ENCODE measurements around the gene QRICH2.
"Not testable (repeated sequence)": the region's sequence is repeated elsewhere in the genome, so short reads cannot be mapped to it uniquely, and the experiment has no call there.

The QRICH2 gene

DNA sequence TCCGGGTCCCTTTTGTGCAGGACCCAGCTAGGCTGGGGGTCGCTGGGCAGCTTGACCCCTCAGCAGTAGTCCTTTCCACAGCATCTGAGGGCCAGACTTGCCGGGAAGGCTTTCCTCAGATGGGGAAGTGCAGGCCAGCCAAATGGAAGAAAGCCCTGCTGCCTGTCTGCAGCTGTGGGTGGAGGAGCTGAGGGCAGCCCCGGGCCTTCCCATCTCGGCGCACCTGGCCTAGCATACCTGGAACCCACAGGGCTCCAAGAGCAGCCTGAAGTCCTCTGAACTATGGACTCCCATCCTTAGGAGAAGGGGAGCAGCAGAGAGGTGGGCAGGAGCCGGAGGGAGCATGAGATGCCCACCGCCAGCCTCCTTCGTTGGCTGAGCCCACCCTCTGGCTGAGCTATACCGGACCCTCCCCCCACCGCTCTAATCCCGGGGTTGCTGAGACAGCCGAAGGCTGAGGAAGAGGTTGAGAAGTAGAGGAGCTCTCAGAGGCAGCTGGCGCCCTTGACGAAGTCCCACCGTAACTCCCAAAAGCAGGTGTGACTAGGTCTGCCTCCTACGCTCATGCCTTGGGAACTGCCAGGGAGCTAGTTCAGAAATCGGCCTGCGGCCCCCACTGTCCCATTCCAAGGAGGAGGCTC is 29.7 kb downstream of the QRICH2 start:
- DNase-seq (ENCODE audit: low read depth) = no peak

DNA sequence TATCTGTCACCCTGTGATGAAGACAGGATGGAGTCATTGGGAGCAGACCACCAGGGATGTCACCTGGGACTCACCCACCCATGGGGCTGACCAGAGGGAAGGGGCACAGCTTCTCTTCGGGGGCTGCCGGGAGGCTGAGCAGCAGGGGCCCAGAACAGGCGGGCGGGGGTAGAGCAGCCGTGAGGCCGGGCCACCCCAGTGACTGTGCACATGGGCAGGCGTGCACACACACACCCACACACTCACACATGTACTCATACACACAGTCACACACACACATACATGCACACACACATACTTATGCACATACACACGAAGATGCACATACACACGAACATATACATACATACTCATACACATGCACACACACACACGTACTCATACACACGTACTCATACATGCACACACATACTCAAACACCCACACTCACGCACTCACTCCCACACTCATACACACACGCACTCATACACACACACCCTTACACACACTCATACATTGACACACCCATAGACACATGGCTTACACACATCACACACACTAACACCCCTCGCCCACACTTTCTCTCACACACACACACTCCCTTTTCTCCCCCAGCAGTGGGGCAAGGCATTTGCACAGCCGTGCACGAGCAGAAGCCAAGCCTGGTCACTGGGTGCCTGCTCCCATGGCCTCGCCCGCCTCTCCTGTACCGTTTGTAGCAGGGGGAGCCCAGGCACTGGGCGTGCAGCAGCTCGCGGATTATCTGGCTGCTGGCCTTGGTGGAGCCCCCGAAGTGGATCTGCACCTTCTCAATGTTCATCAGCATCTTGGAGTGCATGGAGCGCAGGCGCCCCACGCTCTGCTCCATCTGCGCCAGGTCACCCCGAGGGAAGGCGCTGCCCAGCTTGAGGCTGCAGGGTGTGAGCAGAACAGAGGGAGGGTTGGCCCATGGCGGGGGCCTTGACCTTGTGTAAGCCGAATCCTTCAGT is 30.5 kb downstream of the QRICH2 start:
- DNase-seq (ENCODE audit: low read depth) = no peak

DNA sequence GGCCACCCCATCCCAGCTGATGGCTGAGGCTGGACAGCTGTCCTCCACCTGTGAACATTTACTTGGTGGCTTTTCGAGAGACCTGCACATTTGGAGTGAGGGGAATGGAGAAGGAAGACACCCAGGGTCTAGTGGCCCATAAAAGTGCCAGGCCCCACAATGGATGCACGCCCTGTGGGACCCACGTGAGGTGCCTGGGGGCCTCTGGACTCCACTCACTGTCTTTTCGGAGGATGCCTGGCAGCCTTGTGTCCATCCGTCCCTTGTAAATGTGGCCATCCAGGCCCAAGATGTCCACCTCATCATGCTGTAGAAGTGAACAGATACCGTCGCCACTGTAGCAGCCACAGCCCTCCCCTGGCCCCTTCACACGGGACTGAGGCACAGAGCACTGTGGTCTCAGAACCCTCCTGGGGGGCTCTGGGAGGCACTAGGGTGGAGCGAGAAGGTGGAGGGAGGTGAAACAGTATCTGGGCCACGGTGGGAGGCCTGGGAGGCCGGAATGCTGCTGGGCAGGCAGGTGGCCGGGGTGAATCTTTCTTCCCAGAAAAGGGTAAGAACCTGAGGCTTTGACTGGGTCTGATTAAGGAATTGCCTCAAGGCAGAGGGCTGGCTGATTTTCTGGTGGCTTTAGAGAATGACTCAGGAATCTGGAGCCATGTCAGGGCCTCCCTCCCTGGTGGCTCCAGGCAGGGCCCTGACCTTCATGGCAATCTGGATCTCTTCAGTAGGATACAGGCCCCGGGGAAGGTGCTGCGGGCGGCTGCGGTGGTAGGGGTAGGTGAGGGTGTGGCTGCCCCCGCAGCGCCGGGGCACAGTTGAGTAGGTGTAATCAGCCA is 31.4 kb downstream of the QRICH2 start:
- DNase-seq (ENCODE audit: low read depth) = no peak

DNA sequence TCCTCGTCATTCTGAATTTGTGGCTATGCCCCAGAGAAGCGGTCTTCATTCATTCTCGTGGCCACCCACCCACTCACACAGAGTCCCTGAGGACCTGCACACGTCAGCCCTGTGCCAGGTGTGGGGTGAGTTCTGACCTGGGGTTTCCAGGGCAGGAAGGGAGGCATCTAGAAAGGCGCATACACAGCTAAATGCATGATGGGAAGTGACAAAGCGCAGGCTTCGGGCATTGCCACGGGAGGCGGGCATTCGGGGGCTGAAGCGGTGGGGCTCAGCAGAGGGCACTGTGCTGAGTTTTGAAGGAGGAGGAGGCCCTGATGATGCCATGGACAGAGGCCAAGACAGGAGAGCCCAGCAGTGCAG is 32.0 kb downstream of the QRICH2 start:
- no peak for DNase-seq (ENCODE audit: low read depth)

DNA sequence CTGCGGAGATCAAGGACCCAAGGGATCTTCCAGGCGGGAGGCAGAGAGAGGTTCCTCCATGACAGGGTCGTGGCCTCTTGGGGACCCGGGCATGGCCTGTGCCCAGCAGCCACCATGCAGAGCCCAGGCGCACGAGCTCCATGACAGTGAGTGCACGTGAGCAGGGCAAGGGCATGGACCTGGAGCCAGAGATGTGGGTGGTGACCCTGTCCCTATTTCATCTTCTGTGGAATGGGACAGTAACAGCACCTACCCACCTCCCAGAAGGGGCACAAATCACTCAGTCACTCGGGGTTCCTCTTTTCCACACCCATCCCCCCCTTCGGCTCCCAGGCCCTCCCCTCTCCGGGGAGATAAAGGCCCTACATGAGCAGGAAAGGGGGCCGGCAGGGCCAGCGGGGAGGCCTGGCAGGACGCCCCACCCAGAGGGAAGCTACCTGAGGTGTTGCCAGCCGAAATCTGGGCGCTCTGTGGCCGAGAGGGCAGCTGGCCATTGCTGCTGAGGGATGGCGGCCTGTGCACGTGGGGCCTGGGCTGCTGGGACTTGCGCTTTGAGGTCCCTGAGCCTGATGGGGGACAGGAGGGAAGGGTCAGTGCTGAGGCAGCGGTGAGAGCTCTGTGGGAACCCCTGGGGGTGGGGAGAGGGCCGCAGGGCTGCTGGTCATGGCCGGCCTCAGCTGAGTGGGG is 32.6 kb downstream of the QRICH2 start:
- DNase-seq (ENCODE audit: low read depth) = no peak

DNA sequence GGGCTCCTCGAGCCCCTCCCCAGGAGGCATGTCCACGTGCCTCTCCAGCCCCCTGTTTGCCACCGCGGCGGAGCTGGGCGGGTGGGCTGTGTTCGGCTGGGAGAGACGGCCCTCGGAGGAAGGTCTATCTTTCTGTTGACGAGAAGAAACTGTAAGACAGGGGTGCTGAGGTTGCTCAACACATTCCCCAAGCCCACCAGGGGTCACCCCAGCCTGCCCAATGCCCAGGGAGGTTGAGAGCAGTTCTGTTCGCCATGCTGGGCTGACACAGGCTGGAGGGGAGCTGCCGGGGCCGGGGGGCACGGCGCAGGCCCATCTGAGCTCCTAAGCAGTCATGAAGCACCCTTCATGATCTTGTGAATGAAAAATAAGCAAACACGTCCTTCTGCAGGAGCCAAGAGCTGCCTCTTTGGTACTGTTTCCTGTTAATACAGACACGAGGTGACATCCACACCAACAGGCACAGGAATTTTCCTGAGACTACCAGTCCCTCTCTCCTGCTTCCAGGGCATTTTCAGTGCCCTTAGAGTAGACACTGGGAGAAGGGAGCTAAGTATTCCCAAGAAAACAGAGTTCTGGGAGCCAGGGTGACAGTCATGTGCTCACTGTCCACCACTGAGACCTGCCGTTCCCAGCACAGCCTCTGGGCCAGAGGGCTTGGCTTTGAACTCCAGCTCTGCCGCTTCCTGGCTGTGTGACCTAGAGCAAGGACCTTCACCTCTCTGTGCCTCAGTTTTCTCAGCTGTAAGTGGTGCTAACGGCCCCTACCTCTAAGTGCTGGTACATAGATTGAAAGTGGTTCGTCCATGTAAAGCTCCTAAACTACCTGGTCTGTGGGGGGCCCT is 33.7 kb downstream of the QRICH2 start:
- DNase-seq (ENCODE audit: low read depth) = no peak

DNA sequence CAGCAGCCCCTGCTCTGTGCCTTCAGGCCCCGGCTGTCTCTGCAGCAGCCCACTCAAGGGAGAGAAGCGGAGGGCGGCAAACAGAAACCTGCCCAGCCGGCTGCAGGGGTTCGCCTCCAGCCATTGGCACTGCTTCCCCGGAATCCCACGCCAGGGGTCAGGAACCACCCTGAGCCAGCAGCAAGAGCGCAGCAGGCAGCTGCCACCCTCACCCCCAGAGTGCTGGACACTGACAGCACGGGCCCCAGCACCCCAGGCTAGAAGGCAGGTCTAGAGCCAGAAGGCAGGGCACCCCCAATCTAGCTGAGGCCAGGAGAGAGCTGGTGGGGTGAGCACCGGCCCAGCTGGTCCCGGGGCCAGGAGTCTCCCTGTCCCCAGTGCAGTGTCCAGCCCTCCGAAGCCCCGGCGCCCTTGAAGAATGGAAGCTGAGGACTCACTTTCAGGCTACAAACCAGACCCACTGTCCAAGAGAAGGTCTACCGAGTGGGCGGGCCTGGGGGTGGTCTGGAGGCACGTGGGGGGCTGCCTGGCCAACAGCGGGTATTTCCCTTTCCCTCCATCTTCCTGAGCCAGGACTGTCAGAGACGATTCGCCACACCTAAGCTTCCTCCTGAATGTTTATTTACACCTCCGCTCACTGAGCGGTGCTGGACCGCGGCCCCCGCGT is 34.5 kb downstream of the QRICH2 start:
- DNase-seq (ENCODE audit: low read depth) = no peak

DNA sequence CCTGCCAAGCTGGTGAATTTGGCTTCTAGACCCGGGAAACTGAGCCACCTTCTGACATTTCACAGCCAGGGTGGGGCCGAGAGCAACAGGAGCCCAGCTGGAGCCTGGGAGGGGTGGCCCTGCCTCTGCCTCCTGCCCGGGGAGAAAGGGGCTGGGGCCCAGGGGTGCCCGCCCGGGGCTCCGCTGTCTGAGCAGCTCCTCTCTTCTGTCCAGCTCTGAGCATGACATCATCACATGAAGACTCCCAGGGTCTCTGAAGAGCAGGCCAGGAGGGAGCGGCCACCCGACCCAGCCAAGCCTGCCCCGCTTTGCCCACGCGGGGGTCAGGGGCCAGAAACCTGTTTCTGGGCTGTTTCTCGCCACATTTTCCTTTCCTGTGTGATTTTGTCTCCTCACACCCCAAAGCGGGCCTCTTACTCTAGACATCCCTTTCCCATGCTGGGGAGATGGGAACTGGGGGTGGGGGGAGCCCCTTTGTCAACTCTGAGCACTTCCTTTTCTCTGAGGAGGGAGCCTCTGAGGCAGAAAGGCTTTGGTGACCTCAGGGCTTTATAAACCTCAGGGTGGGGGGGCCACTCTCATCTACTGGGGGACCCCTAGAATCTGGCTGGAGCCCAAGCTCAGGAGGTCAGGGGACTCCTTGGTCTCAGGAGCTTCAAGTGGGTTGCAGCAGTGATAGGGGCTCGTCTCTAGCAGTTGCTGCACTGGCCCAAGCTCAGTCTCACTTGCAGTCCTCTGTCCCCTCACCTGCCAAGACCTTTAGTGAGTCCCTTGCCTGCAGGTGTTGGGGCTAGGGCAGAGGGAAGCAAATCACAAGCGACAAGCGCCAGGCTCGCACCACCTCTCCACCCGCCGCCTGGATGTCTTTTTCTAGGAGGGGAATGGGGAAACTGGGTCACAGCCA is 35.3 kb downstream of the QRICH2 start:
- no peak for DNase-seq (ENCODE audit: low read depth)

DNA sequence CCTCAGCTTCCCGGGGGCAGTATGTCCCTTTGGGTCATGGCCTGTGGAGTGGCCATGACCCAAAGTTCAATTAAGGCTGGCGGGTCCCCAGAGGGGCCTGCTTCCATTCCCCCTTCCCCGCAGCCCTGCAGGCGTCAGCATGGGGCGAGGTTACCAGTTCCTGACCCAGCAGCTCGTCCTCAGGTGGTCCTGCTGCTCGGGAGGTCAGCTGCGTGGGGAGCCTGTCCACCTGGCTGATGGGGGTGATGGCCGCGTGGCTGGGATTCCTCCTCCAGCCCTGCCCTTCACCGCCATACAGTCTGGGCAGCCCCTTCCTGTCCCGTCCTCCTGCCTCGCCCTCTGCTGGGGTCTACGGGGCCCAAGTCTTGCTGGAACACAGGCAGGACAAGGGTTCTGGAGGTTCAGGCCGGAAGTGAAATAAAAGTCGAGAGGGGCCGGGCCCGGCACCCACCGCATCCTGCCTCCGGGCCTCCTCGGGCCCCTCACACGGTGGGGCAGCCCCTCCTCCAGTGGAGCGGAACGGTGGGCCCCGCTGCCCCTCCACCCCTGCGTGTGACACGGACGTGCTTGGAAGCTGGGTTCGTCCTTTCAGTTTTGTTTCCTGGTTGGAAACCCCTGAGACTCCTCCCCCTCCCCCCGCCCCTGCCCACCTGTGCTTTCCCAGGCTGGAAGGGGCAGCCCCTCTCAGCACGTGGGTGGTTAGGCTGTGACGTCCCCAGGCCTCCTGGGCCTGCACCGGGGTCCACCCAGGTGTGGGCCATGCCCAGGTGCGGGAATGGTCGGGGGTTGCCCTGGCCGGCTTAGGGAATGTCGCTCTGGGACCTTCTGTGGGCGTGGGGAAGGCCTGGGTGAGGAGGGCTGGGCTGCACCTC is 36.2 kb downstream of the QRICH2 start:
- DNase-seq (ENCODE audit: low read depth) = no peak

DNA sequence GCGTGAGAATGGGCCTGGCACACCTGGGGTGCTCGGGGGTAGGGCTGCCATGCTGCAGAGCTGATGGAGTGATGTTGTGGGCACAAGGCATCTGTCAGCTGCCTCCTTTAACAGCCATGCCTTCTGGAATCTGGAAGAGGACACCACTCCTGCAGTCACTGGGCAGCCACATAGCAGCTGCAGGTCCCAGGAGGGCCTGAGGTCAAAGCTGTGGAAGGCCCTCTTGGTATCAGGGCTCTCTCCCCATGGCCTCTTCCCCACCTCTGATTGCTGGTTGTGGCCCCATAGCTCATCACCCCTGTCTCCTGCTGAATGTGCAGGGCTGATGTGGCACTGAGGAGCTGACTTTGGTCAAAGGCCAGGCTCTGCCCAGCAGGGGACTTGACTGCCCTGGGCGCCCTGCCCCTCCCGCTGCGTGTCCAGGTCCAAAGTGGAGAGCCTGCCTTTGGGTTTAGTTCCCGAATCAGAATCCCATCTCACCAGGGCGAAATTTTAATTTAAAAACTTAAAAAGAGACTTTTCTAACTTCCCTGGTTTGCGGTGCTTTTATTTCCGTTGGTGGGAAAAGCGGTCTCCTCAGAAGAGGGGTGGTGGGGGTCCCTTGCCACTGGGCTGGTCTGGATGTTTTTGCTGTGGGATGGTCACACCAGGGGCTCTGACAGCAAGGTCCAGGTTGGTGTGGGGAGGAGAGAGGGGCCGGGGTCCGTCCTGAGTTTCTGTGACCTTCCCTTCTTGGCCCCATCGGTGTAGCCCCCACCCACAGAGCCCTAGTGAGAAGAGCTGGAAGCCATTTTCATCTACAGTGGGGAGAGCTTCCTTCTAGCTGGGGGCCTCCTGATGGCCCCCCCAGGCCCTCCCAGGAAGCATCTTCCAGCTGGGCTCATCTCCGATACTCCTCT is 37.1 kb downstream of the QRICH2 start:
- no peak for DNase-seq (ENCODE audit: low read depth)

DNA sequence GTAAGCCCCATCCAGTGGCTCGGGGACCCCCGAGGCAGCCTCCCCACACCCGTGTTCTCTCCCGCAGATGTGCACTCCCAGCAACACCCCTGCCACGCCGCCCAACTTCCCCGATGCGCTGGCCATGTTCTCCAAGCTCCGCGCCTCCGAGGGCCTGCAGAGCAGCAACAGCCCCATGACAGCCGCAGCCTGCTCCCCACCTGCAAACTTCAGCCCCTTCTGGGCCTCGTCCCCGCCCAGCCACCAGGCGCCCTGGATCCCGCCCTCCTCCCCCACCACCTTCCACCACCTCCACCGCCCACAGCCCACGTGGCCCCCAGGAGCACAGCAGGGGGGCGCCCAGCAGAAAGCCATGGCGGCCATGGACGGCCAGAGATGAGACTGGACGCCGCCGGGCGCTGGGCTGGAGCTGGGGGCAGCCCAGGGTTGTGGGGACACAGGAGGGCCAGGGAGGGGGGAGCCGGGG is 37.9 kb downstream of the QRICH2 start:
- no peak for DNase-seq (ENCODE audit: low read depth)

DNA sequence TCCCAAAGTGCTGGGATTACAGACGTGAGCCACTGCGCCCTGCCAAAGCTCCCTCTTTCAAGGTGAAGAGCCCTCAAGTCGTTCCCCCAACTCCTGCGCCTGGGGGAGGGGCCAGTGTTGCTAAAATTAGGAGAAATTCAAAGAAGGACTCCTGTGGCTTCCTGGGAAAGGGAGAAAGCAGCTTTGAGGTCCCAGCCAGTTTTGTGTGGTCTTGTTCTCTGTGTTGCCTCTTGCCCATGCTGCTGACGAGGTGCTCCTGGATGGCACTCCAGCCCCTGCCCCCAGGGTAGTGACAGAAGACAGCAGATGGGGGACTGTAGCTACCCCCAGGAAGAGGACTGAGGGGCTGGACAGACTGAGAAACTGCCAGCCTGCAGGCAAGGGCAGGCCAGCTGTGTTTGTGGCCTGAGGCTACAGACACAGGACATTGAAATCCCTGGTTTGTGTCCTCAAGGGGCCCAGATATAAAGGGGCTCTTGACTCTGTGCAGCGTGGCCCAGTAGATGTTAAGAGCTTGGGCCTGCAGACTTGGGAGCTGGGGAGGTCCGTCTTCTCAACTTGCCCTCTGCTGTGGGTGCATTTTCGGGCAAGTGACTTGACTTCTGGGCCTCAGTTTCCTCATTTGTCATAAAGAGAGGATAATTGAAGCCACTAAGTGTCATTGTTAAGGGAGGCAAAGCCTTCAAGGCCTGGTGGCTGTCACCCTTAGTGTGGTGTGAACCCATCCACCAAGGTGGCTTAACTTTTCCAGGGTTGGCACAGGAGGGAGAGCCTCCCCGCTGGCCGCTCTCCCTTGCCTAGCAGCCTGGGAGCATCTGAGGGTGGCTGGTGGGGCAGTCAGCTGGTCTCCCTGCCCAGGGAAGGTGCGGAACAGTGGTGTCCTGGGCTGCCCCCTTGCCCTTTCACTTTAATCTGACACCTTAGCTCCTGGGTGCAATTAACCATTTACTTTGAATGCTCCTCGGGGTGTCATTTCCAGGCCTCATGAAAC is 38.8 kb downstream of the QRICH2 start:
- DNase-seq (ENCODE audit: low read depth) = no peak

DNA sequence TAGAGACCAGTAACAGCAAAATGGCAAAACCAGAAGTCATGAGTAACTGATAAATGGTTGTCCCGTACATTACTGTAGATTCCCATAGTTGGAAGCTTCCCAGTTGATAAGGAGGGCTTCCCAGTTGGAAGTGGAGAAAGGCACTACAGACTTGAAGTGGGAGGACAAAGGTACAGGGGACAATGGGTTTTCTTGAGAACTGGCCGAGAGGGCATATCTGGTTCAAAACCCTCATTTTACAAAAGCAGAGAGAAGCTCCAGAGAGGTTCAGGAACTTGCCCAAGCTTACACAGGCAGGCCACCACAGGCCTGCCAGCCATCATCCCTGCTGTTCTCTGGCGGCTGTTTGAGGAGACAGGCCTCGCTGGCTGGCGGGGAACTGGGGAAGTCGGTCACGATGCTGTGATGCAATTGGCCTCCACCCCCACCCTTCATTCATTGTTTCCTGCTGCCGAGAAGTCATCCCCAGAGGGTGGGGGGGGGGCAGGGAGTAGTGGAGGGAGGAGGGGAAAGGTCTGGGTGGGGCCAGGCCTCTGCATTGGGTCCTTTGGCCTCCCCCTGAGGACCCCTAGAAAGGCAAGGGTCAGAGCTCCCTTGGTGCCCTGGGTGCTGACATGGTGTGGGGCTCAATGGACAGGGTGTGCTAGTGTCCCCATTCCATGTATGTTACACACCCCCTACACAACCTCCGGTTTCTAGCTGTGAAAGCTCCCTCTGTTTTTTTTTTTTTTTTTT is 39.9 kb downstream of the QRICH2 start:
- no peak for DNase-seq (ENCODE audit: low read depth)

DNA sequence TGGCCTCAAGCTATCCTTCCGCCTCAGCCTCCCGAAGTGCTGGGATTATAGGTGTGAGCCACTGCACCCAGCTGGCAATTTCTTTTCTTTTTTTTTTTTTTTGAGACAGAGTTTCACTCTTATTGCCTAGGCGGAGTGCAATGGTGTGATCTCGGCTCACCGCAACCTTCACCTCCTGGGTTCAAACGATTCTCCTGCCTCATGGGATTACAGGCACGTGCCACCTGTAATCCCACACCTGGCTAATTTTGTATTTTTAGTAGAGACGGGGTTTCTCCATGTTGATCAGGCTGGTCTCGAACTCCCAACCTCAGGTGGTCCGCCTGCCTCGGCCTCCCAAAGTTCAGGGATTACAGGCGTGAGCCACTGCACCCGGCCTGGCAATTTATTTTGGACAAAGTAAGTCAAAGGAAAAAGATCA is 40.5 kb downstream of the QRICH2 start:
- not testable (repeated sequence) for DNase-seq (ENCODE audit: low read depth)

DNA sequence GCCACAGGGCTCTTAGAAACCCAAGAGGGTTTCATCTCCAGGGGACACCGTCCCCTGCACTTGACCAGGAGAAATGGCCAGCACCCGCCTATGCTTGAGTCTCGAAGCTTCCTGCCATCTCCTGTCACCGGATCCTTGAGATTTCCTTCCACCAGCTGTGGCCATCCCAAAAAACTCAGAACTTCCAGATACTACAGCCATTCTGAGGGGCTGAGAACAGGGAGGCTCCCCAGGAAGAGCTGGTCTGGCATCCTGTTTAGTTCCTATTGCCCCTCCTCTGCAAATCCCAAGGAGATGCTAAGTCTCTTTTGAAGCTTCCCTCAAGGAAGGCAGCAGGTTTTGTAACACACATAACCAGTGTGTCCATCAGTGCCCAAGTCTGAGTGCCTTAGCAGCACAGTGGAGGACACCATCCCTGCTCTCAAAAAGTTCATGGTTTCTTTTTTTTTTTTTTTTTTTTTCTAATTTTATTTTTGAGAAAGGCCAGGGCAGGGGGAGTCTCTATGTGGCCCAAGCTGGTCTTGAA is 41.0 kb downstream of the QRICH2 start:
- no peak for DNase-seq (ENCODE audit: low read depth)

All from CMK (cell line).